Heart left ventricle (tissue), 13 donors: Measurements from ENCODE around the gene GABARAP.

ENCODE experiments used
- POLR2A ChIP-seq, 2 donors: fragments of 450-650 bp; IDR thresholded peaks; one replicate each; pipeline ENCODE4 v1.6.1; 2017; ENCODE audit warnings: antibody characterized with exemption in 2 of 2, mild to moderate bottlenecking in 2 of 2, moderate library complexity in 2 of 2
- TF ChIP-seq, protein P1 (sequence below), 12 donors: fragments of 200-600 bp; sonication (generic) in 4 of 12; IDR thresholded peaks; one replicate each; pipeline versions ENCODE4 v1.5.0 to v1.8.0; 2018 to 2022; ENCODE audit warnings: antibody characterized with exemption in 12 of 12, mild to moderate bottlenecking in 5 of 12
- donor health status: ischemic (EF 13 %, LVEDD 7.1; RV severe dilation, severe dysfunction).
- donor health status: DM: no; HTN: yes; CAD: no.
- donor health status: DM: no; HTN: no; CAD: no.
- donor health status: ischemic (EF 25% LVEDD 6.9; RV normal size, moderate dysfunction).
- donor health status: ischemic (EF 25% LVEDD 5.7; RV mildly dilated, moderate dysfunction).
- donor health status: ischemic (EF 35%, LVEDD 5.7; RV mildly dilated, moderate dysfunction).
- donor health status: nonischemic (EF 11% LVEDD 7.7; RV severe dilation, severe dysfunction).
- donor health status: DM: yes; HTN: yes; CAD: no.
- donor health status: PGD.
- donor health status: ischemic (EF 29% LVEDD 5.4; RV normal size, mild dysfunction).
- donor health status: nonischemic (EF 23%, LVEDD 6.1; RV moderate dilation, normal function).

DNA sequence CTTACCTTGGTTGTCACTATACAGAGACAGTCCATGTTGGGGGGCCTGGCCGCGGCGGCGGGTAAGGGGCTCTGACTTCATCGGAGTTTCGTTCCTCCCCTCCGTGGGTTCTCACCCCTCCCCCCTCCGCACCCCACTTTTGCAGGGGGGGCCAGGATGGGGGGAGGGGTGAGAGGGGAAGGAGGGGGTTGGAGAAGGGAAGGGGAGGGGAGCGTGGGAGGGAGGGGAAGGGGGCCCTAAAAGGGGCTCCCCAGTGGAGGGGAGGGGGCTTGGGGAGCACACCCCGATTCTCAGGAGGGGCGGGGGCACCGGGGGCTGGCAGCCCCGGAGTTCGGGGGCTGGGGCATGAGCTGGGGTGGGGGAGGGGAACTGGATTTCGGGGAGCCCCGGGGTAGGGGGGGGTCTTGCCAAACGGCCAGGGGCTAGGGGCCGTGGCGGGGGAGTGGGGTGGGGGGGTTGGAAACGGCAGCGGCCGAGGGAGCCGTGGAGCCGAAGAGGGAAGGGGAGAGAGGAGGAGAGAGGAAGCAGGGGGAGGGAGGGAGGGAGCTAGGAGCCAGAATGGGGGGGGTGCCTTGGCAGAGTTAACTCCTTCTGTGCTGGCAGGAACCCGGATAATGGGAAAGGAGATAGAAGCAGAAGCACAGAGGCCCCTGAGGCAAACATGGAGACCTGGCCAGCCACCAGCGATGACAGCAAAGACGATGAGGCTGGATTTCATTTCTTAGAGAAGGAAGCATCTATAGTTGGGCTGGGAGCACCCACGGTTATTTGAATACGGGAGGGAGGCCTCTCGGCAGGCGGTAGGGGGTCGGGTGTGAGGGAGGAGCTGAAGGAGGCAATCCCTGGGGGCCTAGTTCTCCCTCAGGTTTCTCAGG, 24.9 kb downstream of the GABARAP start:
- TF ChIP-seq, protein P1, sequence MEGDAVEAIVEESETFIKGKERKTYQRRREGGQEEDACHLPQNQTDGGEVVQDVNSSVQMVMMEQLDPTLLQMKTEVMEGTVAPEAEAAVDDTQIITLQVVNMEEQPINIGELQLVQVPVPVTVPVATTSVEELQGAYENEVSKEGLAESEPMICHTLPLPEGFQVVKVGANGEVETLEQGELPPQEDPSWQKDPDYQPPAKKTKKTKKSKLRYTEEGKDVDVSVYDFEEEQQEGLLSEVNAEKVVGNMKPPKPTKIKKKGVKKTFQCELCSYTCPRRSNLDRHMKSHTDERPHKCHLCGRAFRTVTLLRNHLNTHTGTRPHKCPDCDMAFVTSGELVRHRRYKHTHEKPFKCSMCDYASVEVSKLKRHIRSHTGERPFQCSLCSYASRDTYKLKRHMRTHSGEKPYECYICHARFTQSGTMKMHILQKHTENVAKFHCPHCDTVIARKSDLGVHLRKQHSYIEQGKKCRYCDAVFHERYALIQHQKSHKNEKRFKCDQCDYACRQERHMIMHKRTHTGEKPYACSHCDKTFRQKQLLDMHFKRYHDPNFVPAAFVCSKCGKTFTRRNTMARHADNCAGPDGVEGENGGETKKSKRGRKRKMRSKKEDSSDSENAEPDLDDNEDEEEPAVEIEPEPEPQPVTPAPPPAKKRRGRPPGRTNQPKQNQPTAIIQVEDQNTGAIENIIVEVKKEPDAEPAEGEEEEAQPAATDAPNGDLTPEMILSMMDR (IDR thresholded peaks at IDR 0.05), result no peak
- no peak for TF ChIP-seq POLR2A (IDR thresholded peaks at IDR 0.05)
